HG03045 (cell line): ENCODE measurements around the gene SDHA.
"Not testable (repeated sequence)": the region's sequence is repeated elsewhere in the genome, so short reads cannot be mapped to it uniquely, and the experiment has no call there.

Source experiments
- ATAC-seq: cut with Tn5 transposase; IDR thresholded peaks from one replicate; pipeline ENCODE4 v1.9.1; 2021; ENCODE audit warnings: mild to moderate bottlenecking, moderate library complexity; ENCODE audit not compliant: unreplicated experiment

The SDHA gene

DNA sequence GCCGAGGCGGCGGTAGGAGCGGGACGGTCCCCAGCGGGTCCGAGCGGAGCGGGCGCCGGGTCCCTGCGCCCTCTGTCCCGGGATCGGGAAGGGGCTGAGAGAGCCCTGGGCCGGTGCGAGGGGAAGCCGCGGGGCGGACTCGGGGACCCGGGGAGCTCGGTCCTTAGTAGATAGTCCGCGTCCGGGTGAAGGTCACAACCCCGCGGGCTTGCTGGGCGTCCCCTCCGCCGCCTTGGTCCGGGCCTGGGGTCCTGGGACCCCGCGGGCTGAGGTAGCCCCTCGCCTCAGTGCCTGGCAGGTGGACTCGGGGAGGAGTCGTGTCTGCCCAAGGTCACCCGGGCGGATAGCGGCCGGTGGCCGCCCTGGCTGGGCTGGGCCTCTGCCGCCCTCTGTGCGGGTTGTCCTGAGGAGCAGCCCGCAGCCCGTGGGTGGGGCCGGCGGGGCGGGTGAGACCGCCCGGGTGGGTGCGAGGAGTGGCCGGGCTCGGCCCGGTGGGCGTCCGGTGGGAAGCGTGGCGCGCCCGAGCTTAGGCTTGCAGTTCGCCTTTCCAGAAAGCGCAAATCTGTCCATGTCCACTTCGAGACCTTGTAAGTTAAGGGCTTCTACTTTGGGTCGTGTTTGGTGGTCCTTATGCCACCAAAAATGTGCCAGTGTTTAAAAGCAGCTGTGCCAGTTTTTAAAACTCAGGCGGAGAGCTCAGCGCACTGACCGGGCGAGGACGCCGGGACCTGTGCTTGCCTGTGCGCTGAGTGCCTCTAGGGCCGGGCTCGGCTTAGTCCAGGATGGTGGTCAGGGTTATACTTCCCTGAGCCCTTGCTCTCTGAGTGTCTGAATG lies 554 bp downstream of the SDHA start:
- ATAC-seq = peak; percentile 32

DNA sequence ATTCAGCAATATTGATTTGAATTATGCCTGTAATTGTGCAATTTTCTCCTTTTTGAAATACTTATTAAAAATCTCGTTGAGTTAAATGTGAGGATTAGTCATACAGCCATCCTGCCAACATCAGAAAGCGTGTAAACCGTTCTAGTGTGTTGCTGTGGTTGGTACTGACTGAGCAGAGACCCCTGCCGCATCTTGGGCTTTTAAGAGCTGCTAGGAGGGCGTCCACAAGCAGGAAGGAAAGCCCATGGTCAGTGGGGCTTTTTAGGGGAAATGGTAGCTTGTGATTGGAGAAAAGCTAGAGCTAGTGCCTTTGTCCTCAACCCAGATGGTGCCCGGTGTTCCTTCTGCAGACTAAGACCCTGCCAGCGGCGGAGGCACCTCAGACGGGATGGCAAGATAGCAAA lies 1.3 kb downstream of the SDHA start:
- no peak for ATAC-seq

DNA sequence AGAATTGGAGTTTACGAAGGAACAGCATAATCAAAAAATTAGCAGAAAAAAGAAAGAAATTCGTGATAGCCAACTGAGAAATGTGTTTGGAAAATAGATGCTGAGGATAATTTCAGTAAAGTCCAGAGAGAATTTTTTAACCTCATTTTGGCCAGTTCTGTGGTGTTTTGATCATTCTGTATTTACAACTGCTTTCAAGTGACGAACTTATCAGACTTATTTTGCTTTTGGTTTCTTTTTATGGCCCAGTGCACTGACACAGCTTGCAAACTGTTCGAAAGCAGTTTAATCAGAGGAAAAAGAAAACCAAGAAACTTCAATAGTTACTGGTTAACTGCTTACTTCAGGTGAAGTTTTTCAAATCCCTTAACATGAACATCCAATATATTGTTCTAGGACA lies 1.9 kb downstream of the SDHA start:
- no peak for ATAC-seq

DNA sequence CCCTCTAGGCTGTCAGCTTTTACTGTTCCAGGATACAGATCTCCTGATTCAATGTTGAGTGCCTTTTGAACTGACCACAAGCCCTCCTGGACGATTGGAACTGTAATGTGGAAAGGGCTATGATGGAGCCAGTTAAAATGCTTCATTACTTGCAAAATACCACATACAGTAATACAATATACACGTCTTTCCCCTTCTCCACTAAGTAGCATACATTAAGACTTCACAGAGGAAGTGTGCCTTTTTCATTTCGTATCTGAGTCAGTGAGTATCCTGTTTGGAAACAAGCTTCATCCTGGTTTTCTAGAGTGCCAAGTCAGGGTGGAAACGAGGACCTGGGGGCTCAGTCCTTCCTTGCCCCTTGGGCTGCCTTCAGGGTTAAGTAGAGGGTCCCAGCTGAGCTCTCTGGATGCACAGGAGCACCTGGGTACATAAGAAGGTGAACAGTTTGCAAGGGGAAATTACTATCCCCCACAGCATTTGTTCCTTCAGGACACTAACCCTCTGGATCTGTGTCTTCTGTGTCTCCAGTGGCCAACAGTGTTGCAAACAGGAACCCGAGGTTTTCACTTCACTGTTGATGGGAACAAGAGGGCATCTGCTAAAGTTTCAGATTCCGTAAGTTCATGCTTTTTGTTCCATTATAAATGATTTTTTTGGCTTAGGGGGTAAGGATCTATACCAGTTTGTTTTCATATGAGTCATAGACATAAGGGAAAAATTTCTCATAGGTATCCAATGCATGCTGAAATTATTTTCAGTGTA lies 5.0 kb downstream of the SDHA start:
- not testable (repeated sequence) for ATAC-seq

DNA sequence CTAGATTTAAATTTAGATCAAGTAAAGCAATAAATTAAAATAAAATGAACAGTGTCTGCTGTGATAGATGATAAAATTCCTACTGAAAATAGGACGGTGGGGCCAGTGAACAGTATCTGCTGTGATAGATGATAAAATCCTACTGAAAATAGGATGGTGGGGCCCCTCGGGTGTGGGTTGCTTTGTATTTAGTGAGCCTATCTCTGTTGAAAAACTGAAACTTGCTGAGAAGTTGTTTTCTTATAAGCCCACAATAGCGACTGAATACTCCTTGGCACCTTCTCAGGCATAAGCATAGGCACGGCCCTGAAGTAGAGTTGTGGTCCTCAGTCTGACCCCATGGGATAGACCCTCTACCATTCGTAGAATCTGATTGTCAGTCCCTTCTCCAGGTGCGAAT lies 5.7 kb downstream of the SDHA start:
- ATAC-seq = no peak

DNA sequence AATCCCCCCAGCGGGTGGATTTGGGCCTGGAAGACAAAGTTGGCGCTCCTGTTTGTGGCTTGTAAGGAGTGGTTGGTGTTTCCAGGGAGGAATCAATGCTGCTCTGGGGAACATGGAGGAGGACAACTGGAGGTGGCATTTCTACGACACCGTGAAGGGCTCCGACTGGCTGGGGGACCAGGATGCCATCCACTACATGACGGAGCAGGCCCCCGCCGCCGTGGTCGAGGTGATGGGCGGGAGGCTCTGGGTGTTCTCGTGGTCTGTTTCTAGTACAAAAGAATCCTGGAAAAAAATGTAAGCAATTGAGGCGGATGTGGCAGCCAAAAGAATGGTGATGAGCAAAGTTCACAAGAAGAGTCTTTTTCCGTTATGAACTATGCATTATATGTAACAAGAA lies 7.2 kb downstream of the SDHA start:
- no peak for ATAC-seq

DNA sequence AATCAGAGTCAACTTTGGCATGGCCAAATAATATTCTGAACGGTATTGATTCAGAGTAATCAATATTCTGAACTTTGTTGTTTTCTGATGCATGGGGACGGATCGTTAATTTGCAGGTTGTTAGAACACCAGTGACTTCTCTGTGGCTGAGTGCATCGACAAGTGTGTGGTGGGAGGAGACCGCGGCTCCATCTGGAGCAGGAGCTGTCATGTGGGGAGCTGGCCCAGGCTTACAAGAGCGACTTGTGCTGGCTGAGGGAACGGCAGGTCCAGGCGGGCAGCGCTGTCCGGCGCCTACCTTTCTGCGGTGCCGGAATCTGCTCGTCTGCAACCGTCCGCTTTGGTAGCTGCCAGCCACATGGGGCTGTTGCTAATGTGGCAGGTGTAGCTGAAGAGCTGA lies 9.3 kb downstream of the SDHA start:
- ATAC-seq = not testable (repeated sequence)

DNA sequence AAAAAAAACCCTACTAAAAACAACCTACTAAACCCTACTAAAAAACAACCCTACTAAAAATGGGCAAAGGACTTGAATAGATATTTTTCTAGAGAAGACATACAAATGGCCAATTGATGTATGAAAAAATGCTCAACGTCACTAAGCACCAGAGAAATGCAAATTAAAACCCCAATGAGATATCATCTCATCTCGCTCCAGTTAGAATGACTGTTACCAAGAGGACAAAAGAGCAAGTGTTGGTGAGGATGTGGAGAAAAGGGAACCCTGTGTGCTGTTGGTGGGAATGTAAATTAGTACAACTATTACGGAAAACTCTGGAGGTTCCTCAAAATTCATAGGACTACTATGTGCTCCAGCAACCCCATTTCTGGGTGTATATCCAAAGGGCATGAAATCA lies 10.8 kb downstream of the SDHA start:
- no peak for ATAC-seq

DNA sequence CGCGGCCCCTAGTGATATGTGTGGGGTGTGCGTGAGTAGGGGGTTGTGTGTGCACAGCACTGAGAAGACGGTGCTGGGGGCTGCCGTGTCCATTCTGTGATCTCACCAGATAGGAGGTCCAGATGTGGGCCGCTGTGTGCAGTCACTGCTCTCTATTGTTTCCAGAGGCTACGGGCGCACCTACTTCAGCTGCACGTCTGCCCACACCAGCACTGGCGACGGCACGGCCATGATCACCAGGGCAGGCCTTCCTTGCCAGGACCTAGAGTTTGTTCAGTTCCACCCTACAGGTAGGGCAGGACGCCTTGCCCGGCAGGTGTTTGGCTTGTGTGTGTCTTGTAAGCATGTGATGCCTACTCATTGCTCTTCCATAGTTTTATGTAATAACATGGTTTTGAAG lies 12.6 kb downstream of the SDHA start:
- no peak for ATAC-seq

DNA sequence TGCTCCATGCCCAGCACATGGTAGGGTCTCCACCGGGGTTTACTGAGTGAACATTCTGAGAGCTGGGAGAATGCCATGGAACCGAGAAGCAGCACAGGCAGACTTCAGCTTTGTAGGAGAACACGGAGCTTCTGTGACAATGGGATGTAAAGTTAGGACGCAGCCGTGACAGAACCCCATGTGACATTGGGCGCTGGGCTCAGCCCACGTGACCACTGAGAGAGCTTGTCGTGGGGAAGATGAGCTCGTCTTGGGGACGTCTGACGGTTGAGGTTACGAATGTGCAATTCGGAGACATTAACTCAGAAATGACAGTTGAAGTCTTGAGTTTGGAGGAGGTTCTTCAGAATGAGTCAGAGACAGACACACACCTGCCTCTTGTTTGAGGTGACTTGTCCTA lies 13.5 kb downstream of the SDHA start:
- no peak for ATAC-seq

DNA sequence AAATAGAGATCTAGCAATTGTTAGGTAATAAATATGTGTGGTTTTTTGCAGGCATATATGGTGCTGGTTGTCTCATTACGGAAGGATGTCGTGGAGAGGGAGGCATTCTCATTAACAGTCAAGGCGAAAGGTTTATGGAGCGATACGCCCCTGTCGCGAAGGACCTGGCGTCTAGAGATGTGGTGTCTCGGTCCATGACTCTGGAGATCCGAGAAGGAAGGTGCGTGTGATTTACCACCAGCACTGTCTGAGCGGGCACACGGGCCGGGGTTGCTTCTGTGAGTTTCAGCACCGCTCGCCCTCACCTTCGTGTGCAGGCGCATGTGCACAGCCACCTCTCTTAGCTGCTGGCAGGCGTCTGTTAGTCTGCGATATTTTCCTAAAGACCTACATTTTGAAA lies 15.3 kb downstream of the SDHA start:
- not testable (repeated sequence) for ATAC-seq

DNA sequence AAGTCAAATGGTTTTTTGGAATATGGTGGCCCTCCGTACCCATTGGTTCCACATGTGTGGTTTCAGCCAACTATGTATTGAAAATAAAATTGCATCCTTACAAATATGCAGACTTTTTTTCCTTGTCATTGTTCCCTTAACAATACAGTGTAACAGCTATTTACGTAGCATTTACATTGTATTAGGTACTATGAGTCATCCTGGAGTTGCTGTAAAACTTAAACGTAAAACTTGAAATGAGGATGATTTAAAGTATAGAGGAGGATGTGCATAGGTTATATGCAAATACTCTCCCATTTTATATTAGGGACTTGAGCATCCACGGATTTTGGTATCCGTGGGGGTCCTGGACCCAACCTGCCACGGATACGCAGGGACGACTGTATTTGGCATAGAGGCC lies 16.3 kb downstream of the SDHA start:
- ATAC-seq = no peak

DNA sequence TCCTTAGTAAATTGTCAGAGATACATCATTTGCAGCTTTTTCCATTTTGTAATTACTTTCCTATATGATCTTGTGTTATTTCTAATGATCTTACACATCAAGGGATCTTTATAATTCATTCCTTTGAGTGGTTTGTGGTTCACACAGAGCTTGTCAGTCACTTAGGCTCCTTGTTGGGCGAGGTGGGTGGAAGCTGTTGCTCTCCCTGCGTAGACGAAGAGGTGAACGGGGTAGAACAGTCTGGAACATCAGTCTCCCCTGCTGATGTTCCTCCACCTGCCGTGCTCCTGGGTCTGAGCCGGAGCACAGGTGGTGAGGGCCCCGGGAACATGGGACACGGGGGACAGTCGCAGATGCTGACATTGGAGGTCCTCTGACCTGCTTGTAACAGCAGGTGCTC lies 17.4 kb downstream of the SDHA start:
- not testable (repeated sequence) for ATAC-seq

DNA sequence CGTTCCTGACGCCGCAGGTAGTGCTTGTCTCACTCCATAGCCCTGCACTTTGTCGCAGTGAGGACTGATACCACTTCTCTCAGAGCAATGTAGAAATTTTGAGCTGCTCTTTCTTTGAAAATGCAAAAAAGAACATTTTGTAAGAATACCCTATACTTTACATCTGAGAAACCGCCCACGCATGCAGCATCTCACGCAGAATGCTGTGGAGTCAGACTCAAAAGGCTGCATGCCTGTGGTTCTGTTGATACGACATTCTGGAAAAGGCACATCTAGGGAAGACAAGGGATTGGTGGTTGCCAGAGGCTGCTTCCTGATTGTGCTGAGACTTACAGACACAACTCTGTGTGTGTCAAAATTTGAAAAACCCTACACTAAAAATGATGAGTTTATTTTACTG lies 19.8 kb downstream of the SDHA start:
- ATAC-seq = not testable (repeated sequence)

DNA sequence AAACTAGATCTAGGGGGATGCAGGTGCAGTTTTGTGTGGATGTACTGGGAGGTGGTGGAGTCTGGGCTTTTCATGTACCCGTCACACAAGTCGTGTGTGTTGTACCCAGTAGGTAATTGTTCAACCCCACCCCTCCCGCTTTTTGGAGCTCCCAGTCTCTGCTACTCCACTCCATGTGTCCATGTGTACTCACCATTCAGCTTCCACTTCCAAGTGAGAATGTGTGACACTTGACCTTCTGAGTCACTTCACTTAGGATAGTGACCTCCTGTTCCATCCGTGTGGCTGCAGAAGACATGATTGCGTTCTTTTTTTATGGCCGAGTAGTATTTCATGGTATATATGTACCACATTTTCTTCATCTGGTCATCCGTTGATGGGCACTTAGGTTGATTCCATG lies 22.4 kb downstream of the SDHA start:
- not testable (repeated sequence) for ATAC-seq

DNA sequence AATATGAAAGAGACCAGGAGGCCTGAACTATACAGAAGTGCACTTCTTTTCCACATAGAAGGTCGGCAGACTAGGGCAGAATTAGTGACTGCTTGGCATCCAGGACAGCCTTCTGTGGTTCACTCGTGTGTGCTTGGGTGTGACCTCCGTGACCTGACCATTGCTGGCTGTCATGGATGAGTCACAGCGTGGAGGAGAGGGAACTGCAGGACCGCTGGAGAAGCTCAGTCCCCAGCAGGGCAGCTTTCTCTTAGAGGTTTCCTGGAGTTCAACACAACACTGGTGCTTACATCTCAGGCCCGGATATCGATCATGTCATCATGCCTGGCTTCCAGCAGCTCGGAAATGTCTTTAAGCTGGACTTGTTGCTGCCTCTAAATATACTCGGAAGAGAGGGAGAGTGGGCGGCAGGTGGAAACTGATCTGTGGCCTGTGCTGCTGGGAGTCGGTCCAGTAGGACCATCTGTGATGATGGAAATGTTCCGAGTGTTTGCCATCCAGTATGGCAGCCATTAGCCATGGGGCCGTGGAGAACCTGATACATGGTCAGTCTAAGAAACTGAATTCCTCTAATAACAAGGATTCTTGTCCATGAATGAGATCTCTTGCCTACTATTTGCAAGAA lies 23.0 kb downstream of the SDHA start:
- not testable (repeated sequence) for ATAC-seq

DNA sequence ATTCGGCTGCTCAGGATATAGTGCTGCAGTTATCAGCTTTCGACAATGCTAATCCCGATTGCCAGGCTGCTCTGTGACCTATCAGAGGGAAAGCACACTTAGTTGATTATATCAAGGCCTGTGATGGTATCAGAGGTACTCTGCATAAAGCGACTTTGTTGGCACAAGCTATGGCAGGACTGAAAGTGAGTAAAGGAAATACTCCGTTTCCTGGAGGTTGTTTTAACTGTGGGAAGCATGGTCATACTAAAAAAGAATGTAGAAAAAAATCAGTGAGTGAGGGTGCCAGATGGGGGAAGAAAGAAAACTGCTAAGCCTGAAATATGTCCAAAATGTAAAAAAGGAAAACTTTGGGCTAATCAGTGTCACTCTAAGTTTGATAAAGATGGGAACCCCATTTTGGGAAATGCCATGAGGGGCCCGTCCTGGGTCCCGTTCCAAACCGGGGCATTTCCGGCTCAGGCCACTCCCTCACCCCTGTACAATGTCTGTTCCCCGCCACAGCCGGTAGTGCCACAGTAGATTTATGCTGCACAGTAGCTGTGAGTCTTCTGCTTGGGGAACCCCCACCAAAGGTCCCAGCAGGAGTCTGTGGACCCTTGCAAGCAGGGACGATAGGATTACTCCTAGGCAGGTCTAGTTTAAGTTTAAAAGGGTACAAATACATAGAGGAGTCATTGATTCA lies 25.7 kb downstream of the SDHA start:
- ATAC-seq = not testable (repeated sequence)

DNA sequence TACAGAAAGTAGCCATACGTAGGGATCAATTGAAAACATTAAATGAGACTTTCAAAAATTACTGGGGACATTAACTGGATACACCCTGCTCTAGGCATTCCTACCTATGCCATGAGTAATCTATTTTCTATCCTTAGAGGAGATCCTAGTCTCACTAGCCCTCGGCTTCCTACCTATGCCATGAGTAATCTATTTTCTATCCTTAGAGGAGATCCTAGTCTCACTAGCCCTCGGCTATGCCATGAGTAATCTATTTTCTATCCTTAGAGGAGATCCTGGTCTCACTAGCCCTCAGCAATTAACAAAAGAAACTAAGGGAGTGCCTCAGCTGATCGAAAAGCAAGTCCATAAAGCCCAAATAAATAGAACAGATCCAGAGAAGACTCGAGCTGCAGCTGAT lies 27.6 kb downstream of the SDHA start:
- not testable (repeated sequence) for ATAC-seq

DNA sequence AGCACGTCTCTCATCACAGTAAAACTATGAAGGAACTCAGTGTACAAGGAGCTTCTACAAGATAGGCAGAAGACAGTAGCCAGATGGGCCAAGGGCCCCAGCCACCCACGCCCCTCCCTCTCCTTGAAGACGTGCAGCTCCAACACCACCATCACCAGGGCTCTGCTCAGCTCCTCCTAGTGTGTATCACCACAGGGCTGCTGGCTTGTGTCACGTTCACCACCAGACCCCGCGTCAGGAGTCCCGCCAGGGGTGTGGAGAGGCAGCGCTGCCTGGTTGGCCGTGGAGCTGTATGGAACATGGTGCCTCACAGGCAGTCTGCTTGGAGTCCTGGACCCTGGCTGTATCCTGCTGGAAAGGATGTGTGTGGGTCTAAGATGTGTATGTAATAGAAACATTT lies 32.3 kb downstream of the SDHA start:
- not testable (repeated sequence) for ATAC-seq

DNA sequence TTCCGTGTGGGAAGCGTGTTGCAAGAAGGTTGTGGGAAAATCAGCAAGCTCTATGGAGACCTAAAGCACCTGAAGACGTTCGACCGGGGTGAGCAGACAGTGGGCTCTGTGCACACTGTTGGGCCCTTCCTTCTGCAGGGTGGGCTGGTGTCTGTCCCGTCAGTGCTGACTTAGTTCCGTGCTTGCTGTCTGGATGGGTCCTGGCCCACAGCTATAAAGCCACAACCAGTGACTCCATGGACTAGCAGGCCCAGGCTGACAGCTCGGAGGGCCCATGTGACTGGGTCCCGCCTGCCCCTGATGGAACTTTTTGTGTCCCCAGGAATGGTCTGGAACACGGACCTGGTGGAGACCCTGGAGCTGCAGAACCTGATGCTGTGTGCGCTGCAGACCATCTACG lies 32.9 kb downstream of the SDHA start:
- ATAC-seq = not testable (repeated sequence)

DNA sequence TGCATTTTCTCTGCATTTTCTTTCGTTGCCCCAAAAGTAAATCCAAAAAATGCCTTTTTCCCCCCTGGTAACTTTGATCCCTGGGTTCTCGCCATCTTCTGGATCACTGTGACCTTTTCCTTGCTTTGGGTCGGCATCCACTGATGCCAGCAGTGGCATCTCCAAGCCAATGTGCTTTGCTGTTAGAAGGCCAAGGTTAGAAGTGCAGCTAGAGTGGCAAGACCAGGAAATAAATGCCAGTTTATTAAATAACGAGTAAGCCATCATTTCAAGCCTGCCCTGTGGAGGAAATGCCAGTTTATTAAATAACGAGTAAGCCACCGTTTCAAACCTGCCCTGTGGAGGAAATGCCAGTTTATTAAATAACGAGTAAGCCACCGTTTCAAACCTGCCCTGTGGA lies 33.4 kb downstream of the SDHA start:
- ATAC-seq = not testable (repeated sequence)
